G401.6 (cell line): ENCODE data around the gene SMAGP.

Experiments used
- FAIRE-seq: peaks from 2 replicates; lab custom pipeline; 2012; peaks lifted over from hg19 to GRCh38; lab: Jason Lieb, UNC

SMAGP gene

GRCh38 chr12:51195841-51196240 lies 74.4 kb downstream of the SMAGP start:
- no peak for FAIRE-seq
